Pancreas (tissue), 10 donors: ENCODE measurements around the gene NSDHL. TPM values are rescaled to one million over a fixed set of nuclear protein-coding genes. Genes with fewer than 3 reads are reported as not detected.
A peak's percentile ranks its signal among the peaks of the same experiment; 100 is the strongest.

ENCODE experiments used
- ATAC-seq, 4 donors: fragments of 200-7000 bp; cut with Tn5 transposase; one replicate each; pipeline versions ENCODE4 v1.8.0 to v1.9.1; 2020; ENCODE audit warnings: mild to moderate bottlenecking in 4 of 4, moderate library complexity in 4 of 4
- DNase-seq, 6 donors: peaks; one replicate each; pipeline ENCODE4 v3.0.0-alpha.2; 2020
- FAIRE-seq: peaks from 2 replicates; lab custom pipeline; 2012; peaks lifted over from hg19 to GRCh38; lab: Jason Lieb, UNC
- H3K27ac ChIP-seq, 4 donors: fragments of 200-600 bp; sonication (generic); 1 replicate in 3 of 4; 2 replicates in 1 of 4; pipeline versions ENCODE4 v1.5.0 to v1.8.0; 2020
- H3K27me3 ChIP-seq, 4 donors: fragments of 200-600 bp; one replicate each; pipeline ENCODE4 v1.8.0; 2021
- H3K36me3 ChIP-seq, 3 donors: fragments of 200-600 bp; sonication (generic) in 1 of 3; one replicate each; pipeline versions ENCODE4 v1.5.0 to v1.8.0; 2020 to 2021
- H3K4me1 ChIP-seq, 3 donors: fragments of 200-600 bp; one replicate each; pipeline ENCODE4 v1.8.0; 2021
- H3K4me3 ChIP-seq, 4 donors: fragments of 200-600 bp; sonication (generic) in 2 of 4; one replicate each; pipeline versions ENCODE4 v1.5.0 to v1.8.0; 2020 to 2021
- H3K9me3 ChIP-seq, 4 donors: fragments of 200-600 bp; one replicate each; pipeline ENCODE4 v1.8.0; 2021
- CTCF ChIP-seq, 4 donors: fragments of 200-600 bp; sonication (generic) in 3 of 4; IDR thresholded peaks; one replicate each; pipeline versions ENCODE4 v1.5.0 to v1.8.0; 2021; ENCODE audit warnings: antibody characterized with exemption in 4 of 4
- WGBS, 2 donors: extraction: QIAGEN DNeasy Blood & Tissue Kit; methylation state at CpG; one replicate each; pipeline ENCODE4 v1.1.7; 2013; 5-methylcytosine and 5-hydroxymethylcytosine counted together
- intact Hi-C, 3 donors: fragments of 100-400 bp; cut with DNase I; formaldehyde crosslinking; loops; one replicate each; pipeline versions ENCODE4 v1.11.1 to v1.14.2; 2022
- polyA plus RNA-seq, 2 donors: library from polyadenylated mRNA; stranded (reverse); fragments of 200-250 nt; gene quantifications; one replicate each; pipeline ENCODE4 v1.2.3, GENCODE V29; 2013
- total RNA-seq, 6 donors: library from RNA; stranded (reverse); fragmentation: NEBNext Ultra II Directional in 4 of 6; extraction: Animal tissue kit (Norgen Biotek cat#: 25700) in 4 of 6; gene quantifications; one replicate each; pipeline versions ENCODE4 v1.2.1 to v1.2.4, GENCODE V29; 2021 to 2023
- donor health status: healthy with polysubstance abuse.
- donor health status: DM: no; HTN: no; CAD: no; lungs with moderate emphysema.
- donor health status: DM: no; HTN: no; CAD: no.
- donor health status: control.
- donor health status: control.
- donor health status: Bipolar disorder and iron deficiency.
- donor health status: DM: yes; HTN: yes; CAD: no.
- donor health status: DM: no; HTN: no; CAD: no.
- donor health status: DM: no; HTN: no; CAD: no.
- donor health status: DM: yes; HTN: yes; CAD: no.

The NSDHL gene
- total and polyA plus RNA-seq, 8 donors, result 4.6 to 8.3 (median 6.4) TPM

GRCh38 chrX:152897222-152898131 is 66.6 kb downstream of the NSDHL start, which contains the start of gene ZNF185:
ZNF185 (plus strand) TSS chrX:152898067; CDS start chrX:152914490, 16,423 bp downstream.
- peak; percentile 69 to 94 (median 82) for ATAC-seq
- Histone ChIP-seq H3K9me3 (no peaks in the 10 kb centered on the region), H3K27ac (no peak within 1 kb of the TSS), H3K4me1 (no peaks in the 10 kb centered on the region), H3K36me3 (no peaks in the 10 kb centered on the region), H3K27me3 (peaks cover 0 to 5% (median 0%) of the 10 kb centered on the region in 4 donors), H3K4me3 (peak within 1 kb of the TSS in 2 of 4 donors; percentile 26 to 38)
- intact Hi-C loops, result no loop called here
- DNase-seq, result peak; percentile 51 to 79 (median 64)
- no peak for FAIRE-seq
- TF ChIP-seq CTCF (IDR thresholded peaks at IDR 0.05), result no peak
- WGBS, 2 donors, result 18 to 39% methylated on average over 50 to 64 of the region's 64 CpGs

GRCh38 chrX:152898442-152898841 is 67.6 kb downstream of the NSDHL start:
- intact Hi-C loops, result no loop called here
- FAIRE-seq, result no peak
- H3K36me3 ChIP-seq, result no peaks in the 10 kb centered on the region
- no peak for ATAC-seq
- no peak for TF ChIP-seq CTCF (IDR thresholded peaks at IDR 0.05)
- H3K4me3 ChIP-seq, result peak overlapping the region in 2 of 4 donors; percentile 26 to 38
- peaks cover 0 to 5% (median 0%) of the 10 kb centered on the region in 4 donors for H3K27me3 ChIP-seq
- WGBS, 2 donors, result 55 to 65% methylated on average over 10 of the region's 10 CpGs
- no peak overlapping the region for H3K27ac ChIP-seq
- no peaks in the 10 kb centered on the region for H3K9me3 ChIP-seq
- no peaks in the 10 kb centered on the region for H3K4me1 ChIP-seq
- DNase-seq, result peak in 1 of 6 donors; percentile 40

GRCh38 chrX:152899111-152899873 is 68.4 kb downstream of the NSDHL start:
- TF ChIP-seq CTCF (IDR thresholded peaks at IDR 0.05), result no peak
- Histone ChIP-seq H3K36me3 (no peaks in the 10 kb centered on the region), H3K4me1 (no peaks in the 10 kb centered on the region), H3K27ac (no peak overlapping the region), H3K27me3 (peaks cover 0 to 9% (median 0%) of the 10 kb centered on the region in 4 donors), H3K9me3 (no peaks in the 10 kb centered on the region), H3K4me3 (no peak overlapping the region)
- DNase-seq, result peak in 2 of 6 donors; percentile 45
- ATAC-seq, result no peak
- intact Hi-C loops, result no loop called here
- FAIRE-seq, result no peak
- 80 to 92% methylated on average over 16 of the region's 16 CpGs for WGBS, 2 donors

- FAIRE-seq, result no peak
- no peak for ATAC-seq
- Histone ChIP-seq H3K36me3 (no peaks in the 10 kb centered on the region), H3K4me3 (no peak overlapping the region), H3K4me1 (no peaks in the 10 kb centered on the region), H3K9me3 (no peaks in the 10 kb centered on the region), H3K27ac (no peak overlapping the region), H3K27me3 (peaks cover 0 to 16% (median 0%) of the 10 kb centered on the region in 4 donors)
- DNase-seq, result peak in 2 of 6 donors; percentile 39 to 47
- TF ChIP-seq CTCF (IDR thresholded peaks at IDR 0.05), result no peak
- WGBS, 2 donors, result 66 to 82% methylated on average over 12 of the region's 12 CpGs
- intact Hi-C loops, result no loop called here
Observed at GRCh38 chrX:152899874-152900719, 69.2 kb downstream of the NSDHL start.
